Cardiac septum (tissue), 1 donor: ENCODE results near the gene COL1A1. TPM values are rescaled to one million over a fixed set of nuclear protein-coding genes. Genes with fewer than 3 reads are reported as not detected.

Source experiments
- DNase-seq: peaks from one replicate; pipeline ENCODE4 v3.0.0-alpha.2; 2020; ENCODE audit warnings: low spot score
- intact Hi-C: fragments of 100-400 bp; cut with DNase I; formaldehyde crosslinking; loops from one replicate; pipeline ENCODE4 v1.14.0; 2022
- total RNA-seq: library from RNA; stranded (reverse); fragmentation: NEBNext Ultra II Directional; extraction: Animal tissue kit (Norgen Biotek cat#: 25700); gene quantifications from one replicate; pipeline ENCODE4 v1.2.1, GENCODE V29; 2021
- donor health status: DM: no; HTN: no; CAD: no.

The COL1A1 gene
- total RNA-seq, 1 donor from 2014 or later: 142 TPM

GRCh38 chr17:50149091-50149416, 52.4 kb downstream of the COL1A1 start:
- no peak for DNase-seq
- intact Hi-C loops: loop anchor here (5.0 kb wide), 1 partner anchor 37 kb away; no protein-coding TSS in a partner anchor

GRCh38 chr17:50148226-50149090, 53.0 kb downstream of the COL1A1 start:
- intact Hi-C loops: loop anchor here (5.0 kb wide), 1 partner anchor 36 kb away; no protein-coding TSS in a partner anchor
- peak; percentile 88 for DNase-seq

GRCh38 chr17:50147841-50148225, 53.6 kb downstream of the COL1A1 start:
- no peak for DNase-seq
- intact Hi-C loops: loop anchor here (5.0 kb wide), 1 partner anchor 36 kb away; no protein-coding TSS in a partner anchor

DNA sequence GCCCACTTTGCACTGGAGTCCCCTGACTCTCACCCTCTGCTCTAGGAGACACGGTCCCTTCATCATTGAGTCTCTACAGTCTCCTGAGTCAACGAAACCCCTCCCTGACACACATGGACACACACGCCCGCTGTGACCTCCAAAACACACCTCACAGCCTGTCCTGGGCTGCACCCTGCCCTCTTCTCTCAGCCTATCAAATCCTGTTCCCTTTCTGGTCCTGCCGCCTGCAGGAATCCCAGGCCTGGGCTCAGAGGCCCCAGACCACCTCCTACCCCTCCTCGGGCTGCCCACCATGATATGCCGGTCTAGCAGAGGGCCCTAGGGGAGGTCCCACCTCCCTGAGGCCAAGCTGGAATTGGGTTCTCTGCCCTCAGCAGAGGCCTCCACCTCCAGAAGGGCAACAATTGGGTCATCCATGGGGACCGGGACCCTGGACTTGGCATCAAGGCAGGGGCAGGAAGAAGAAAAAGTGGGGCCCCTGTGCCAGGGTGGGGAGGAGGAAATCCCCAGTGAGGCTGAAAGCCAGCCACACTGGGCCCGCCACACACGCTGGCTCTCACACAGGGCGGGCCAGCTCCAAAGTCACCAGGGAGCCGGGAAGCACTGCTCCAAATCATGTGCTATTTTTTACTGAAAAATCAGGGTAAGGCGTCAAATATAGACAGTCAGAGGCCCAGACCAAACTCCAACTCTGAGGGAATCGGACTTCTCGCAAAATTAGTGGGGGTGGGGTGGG, 54.3 kb downstream of the COL1A1 start:
- DNase-seq: no peak
- intact Hi-C loops: loop anchor here (5.0 kb wide), 1 partner anchor 35 kb away; no protein-coding TSS in a partner anchor

DNA sequence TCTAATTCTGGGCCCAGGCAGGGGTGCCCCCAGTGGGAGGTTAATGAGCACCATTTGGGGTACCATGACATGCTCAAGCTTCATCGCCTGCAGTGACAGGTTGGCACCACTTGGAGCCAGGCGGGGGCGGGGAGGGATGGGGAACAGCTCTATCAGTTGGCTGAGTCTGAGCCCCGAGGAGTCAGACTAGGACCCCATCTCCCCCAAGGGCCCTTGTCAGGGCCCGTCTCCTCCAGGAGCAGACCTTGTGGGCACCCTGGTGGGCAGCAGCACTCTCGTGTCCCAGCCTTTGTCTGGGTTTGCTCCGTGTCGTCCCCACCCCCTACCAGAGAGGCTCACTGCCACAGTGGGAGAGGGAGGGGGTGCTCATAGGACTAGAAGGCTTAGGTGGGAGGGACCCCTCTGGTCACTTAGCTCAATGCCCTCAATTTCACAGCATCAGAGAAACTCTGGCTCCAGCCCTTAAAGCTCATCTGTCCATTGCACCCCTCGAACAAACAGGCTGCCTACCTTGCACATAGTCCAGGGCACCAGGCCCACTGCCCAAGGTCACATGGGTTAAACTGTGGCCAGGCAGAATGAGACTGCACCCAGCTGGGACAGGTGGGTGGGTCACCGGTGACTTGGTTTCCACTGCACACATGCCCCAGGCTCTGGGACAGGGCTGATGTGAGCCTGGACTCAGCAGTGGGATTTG, 55.1 kb downstream of the COL1A1 start:
- intact Hi-C loops: loop anchor here (5.0 kb wide), 1 partner anchor 34 kb away; no protein-coding TSS in a partner anchor
- DNase-seq: no peak

DNA sequence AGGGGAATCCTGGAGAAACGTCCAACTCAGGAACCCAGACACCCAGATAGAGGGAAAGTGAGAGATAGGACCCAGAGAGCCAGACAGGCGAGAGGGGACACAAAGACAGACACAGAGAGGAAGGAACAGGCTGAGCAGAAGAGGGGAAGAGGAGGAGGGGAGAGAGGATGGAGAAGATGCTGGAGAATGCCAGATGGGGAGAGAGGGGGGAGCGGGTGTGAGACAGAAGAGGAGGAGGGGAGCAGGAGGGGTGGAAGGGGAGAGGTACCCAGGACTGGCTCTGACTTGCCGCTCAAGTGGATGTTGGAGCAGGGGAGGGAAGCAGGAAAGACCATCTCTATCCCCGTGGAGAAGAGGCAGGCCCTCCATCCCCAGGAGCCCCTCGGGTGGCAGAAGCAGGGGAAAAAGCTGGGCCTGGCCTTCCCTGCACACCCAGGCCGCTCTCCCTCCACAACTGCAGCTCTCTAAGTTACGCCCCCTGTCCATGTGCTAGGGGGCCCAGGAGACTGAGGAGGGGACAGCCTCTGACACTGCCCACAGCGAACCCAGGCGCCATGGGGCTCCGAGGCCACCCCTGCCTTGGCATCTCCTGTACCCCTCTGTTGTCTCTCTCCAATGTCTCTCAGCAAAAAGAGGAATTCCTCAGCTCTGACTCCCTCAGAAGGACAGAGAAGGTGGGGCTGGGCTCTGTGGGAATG, 55.8 kb downstream of the COL1A1 start:
- no peak for DNase-seq
- intact Hi-C loops: loop anchor here (5.0 kb wide), 1 partner anchor 33 kb away; no protein-coding TSS in a partner anchor

DNA sequence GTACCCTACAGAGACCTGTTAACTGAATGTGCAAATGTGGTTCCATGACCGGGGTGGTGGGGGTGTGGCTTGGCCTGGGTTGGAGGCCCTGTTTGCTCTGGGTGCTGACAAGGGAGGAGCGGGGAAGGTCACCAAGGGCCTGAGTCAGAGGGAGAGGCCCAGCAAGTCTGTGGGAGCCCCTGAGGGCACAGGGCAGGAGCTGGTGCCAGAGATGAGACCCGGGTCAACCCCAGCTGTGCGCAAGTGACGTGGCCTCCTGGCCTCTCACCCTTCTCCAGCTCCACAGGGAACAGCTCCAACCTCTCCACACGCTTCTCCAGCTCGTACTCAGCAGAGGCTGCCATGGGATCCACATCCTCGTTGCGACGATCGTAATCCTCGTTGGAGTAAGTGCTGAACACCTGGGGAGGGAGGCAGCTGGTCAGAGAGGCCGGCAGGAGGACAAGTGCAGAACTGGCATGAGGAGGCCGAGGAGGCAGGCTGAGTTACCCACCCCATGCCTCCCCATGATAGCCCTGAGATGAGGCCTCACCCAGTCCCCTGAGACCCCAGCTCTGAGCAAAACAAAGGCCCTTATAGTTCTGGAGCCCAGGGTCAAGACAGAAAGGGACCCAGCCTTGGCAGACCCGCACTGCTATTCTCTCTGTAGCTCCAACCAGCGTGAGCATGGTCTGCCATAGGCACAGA, 56.4 kb downstream of the COL1A1 start:
- no peak for DNase-seq
- intact Hi-C loops: loop anchor here (5.0 kb wide), 1 partner anchor 33 kb away; no protein-coding TSS in a partner anchor

DNA sequence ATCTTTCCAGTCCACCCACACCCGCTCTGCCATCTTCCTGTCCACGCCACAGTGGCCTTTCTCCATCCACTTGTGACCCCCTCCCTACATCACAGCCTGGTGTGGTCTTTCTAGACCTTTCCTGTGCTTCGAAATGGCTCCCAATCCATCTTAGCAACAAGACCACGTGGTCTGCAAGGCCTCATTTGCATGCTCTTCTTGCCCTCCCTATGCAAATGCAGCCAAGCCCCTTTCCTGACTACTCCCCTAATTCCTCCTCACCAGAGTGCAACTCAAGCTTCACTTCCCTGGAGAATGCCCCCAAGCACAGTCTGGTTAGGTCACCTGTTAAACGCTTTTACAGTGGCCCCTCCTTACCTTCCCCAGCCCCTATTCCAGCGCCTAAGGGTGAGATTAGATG, 57.1 kb downstream of the COL1A1 start:
- no peak for DNase-seq
- intact Hi-C loops: no loop called here

GRCh38 chr17:50143461-50144176, 57.8 kb downstream of the COL1A1 start:
- DNase-seq: no peak
- intact Hi-C loops: no loop called here

- intact Hi-C loops: loop anchor here (2.0 kb wide), 1 partner anchor 19 kb away; no protein-coding TSS in a partner anchor
- DNase-seq: no peak
These were observed 59.7 kb downstream of the COL1A1 start for GRCh38 chr17:50141745-50142110.

DNA sequence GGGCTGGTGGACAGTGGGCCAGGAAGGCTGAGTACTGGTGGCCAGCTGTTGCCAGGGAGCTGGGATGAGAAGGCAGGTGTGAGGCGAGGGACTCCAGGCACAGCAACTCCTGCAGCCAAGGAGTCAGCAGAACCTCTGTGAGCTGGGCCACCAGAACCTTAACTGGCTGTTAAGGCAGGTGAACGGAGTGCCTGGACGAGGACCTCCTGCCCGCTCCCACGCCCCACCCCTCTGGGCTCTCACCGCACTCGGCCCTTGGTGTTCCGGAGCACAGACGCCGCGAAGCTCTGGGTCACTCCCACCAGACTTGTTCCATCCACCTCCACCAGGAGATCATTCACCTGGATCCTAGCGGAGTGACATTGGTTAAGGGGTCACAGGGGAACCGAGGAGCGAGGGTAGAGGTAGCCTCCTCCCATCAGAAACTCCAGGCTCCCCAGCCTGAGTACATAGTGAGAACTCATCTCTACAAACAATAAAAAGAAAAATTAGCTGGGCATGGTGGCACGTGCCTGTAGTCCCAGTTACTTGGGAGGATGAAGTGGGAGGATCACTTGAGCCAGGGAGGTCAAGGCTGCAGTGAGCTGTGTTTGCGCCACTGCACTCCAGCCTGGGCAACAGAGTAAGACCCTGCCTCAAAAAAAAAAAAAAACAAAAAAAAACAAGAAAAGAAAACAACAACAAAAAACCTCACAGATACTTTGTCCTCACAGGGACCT, 60.2 kb downstream of the COL1A1 start:
- DNase-seq: no peak
- intact Hi-C loops: loop anchor here (2.0 kb wide), 1 partner anchor 20 kb away; no protein-coding TSS in a partner anchor

DNA sequence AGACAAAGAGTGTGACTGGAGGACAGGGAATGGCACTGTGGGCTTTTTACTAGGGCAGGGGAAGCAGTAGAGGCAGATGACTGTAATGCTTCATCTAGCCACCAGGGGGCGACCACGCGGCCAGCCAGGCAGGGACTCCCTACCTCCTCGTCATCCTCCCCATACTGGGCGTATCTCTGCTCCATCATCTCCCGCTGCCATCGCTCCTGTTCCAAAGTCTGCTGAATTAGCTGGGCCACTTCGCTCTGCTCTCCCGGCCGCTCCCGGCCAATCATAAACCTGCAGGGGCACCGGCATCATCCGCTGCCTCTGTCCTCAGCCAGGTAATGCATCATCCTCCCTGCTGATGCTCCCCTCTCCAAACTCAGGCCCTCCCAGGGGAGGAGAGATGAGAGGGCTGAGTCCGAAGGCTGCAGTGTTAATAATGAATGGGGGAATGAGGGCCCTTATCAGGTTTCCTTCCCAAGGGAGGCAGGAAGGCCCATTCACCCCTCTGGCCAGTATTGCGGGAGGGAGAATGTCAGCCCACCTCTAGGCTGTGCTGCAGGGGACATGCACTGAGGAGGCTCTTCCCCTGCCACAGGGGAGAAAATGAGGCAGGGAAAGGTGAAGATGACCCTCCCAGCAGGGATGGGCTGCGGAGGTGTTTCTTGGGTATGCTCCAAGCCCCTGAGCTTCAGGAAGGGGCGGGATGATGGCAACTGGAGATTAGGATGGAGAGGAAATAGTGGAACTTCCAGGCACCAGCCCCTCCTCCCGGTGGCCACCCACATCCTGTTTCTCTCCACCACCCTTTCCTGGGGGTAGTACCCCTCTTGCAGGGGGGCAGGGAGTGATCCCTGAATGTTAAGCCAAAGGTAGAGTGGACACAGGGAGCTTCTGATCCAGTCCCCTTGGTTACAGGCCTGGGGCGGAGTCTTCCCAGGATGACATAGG, 61.2 kb downstream of the COL1A1 start:
- DNase-seq: peak; percentile 93
- intact Hi-C loops: loop anchor here (2.0 kb wide), 1 partner anchor 21 kb away; no protein-coding TSS in a partner anchor

DNA sequence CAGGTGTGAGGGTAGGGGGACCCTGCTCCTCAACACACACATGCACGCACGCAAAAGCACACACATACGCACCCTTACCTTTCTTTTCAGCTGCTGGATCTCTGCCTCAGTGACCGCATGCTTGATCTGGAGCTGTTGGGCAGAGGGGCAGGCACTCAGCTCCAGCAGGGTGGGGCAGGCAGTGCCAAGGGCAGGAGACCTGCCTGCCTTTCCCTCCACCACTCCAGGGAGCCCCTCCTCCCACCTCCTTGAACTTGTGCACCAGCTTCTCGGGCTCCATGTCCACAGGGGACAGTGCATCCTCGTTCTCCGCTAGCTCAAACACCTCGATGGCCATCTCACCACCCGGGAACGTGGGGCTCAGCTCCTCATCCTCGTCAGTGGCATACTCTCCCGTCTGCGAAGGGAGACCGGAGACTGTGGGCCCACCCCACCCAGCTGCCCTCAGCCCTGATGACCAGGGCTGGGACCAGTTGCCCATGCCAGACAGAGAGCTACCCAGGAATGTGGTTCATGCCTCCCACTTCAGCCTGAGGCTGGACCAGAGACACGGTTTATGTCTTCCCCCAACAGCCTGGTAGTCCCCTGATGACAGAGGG, 62.1 kb downstream of the COL1A1 start:
- DNase-seq: no peak
- intact Hi-C loops: no loop called here

DNA sequence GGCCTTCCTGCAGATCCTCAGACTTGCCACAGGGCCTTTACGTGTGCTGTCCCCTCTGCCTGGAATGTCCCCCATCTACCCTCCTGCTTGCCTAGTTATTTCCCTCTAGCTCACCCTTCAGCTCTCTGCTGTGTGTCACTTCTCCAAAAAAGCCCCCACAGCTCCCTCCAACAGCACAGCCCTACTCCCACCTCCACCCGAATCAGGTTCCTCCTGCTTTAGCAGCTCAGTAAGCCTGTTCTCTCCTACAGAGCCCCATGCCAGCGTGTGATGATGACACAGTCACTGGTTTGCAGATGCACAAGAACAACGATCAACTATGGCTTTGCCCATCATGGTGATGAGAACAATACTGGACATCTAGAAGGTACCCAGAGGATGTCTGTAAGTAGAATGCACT, 64.4 kb downstream of the COL1A1 start:
- intact Hi-C loops: no loop called here
- no peak for DNase-seq

GRCh38 chr17:50136096-50136687, 65.2 kb downstream of the COL1A1 start:
- no peak for DNase-seq
- intact Hi-C loops: no loop called here
